ENCODE measurements around the gene ACSM2B. TPM values are rescaled to one million over a fixed set of nuclear protein-coding genes. Genes with fewer than 3 reads are reported as not detected.
"Not testable (repeated sequence)": the region's sequence is repeated elsewhere in the genome, so short reads cannot be mapped to it uniquely, and the experiment has no call there.

The ACSM2B gene
- total RNA-seq, 1 donor from 2014 or later: not detected

DNA sequence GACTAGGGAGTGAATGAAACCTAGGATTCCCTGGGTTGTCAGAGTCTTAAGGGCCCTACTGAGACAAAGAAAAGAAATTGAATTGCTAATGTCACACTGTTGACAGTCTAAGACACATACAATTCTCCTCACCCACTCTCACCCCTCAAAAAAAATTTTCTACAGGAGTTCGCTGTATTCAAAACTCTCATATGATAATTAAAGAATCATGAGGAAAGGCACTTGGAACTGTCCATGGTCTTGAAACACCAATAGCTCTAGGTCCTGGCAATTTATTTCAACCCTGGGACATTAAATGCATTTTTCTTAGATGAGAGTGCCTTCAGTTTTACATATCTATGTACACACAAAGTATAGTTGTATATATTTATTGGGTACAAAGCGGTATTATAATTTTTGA, 20.5 kb downstream of the ACSM2B start:
- H3K27me3 Mint-ChIP-seq (ENCODE audit: unreplicated experiment); H3K9me3 Mint-ChIP-seq (ENCODE audit: unreplicated experiment); DNase-seq; H3K36me3 Mint-ChIP-seq (ENCODE audit: unreplicated experiment); H3K27ac Mint-ChIP-seq (ENCODE audit: unreplicated experiment); H3K4me1 Mint-ChIP-seq (ENCODE audit: low read depth, unreplicated experiment); H3K4me3 Mint-ChIP-seq (ENCODE audit: unreplicated experiment): not testable (repeated sequence)

DNA sequence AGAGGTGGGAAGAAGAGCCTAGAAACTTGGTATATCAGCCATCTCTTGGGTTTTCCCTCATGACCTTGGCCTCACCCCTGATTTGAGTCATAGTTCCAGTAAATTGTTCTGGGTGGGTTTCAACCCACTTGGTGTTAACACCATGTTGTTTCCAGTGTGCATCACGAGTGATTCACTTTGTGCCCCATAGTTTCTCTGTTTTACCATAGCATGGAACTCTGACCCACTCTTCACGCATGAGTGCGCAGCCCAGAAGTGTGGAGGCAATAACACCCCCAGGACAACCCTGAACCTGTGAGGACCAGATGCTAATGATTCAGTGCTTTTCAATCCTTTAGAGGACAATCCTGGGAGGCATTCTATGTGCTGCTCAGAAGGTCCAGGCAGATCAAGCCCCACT, 21.5 kb downstream of the ACSM2B start:
- not testable (repeated sequence) for DNase-seq; H3K9me3 Mint-ChIP-seq (ENCODE audit: unreplicated experiment); H3K27ac Mint-ChIP-seq (ENCODE audit: unreplicated experiment); H3K4me3 Mint-ChIP-seq (ENCODE audit: unreplicated experiment); H3K4me1 Mint-ChIP-seq (ENCODE audit: low read depth, unreplicated experiment); H3K27me3 Mint-ChIP-seq (ENCODE audit: unreplicated experiment); H3K36me3 Mint-ChIP-seq (ENCODE audit: unreplicated experiment)

DNA sequence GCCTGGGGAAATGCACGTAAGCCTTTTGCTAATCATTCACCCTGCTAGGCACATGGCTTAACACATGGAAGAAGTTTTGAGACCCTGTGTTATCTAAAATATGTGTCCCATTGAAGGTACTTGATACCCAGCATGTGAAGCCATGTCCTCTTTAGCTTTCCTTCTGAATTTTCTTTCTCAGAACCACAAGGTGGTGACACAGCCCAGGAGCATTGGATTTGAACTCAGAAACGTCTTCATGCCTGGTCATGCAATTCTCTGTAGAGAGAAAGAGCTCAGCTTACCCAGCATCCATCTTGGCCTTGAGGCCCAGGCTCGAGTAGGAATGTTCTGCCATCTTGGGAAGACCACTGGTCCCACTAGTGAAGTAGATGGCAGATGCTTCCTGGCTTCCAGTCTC, 22.7 kb downstream of the ACSM2B start:
- H3K4me1 Mint-ChIP-seq (ENCODE audit: low read depth, unreplicated experiment); H3K4me3 Mint-ChIP-seq (ENCODE audit: unreplicated experiment); DNase-seq; H3K36me3 Mint-ChIP-seq (ENCODE audit: unreplicated experiment); H3K27me3 Mint-ChIP-seq (ENCODE audit: unreplicated experiment); H3K9me3 Mint-ChIP-seq (ENCODE audit: unreplicated experiment); H3K27ac Mint-ChIP-seq (ENCODE audit: unreplicated experiment): not testable (repeated sequence)

DNA sequence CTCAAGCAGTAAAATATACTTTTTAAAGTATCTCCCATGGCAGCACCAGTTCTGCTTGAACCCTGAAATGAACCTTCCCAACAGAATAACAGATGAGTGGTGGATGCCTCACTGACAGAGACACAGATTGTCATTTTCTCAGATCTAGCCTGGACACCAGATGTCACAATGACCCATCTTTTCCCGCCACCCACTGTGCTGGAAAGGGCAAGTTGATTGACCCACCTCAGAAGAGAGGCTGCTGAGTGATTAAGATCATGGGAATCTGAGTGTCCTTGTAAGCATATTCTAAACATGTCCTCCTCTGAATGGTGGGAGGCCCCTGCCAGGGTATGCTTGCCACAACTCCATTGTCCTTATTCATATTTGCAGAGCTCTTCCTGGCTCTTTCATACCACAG, 29.2 kb downstream of the ACSM2B start:
- H3K27ac Mint-ChIP-seq (ENCODE audit: unreplicated experiment); H3K9me3 Mint-ChIP-seq (ENCODE audit: unreplicated experiment); DNase-seq; H3K36me3 Mint-ChIP-seq (ENCODE audit: unreplicated experiment); H3K27me3 Mint-ChIP-seq (ENCODE audit: unreplicated experiment); H3K4me1 Mint-ChIP-seq (ENCODE audit: low read depth, unreplicated experiment); H3K4me3 Mint-ChIP-seq (ENCODE audit: unreplicated experiment): not testable (repeated sequence)

DNA sequence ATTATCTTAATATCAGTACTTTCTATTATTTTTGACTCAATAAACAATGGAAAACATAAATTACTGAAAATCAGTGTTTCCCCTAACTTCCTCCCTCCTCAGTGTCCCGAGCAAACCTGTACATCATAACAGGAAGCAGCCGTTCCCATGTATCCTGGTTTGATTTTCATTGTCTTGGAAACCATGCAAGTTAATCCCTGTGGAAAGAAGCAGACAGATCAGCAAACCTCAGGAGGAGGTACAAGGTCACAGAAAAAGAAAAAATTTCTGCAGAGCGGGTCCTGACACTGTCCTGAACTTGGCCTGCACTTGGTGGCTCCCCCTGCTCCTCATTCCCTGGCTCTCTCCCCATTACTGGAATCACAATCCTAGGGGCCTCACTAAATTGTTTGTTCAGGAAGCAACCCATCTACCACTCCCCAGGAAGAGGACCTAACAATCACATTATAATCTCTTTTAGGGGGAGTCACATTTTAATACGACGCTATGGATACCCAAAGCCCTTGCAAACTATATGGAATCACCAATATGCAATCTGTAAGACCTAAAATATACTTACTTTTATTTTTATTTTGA, 29.8 kb downstream of the ACSM2B start:
- H3K4me3 Mint-ChIP-seq (ENCODE audit: unreplicated experiment); H3K27me3 Mint-ChIP-seq (ENCODE audit: unreplicated experiment); H3K9me3 Mint-ChIP-seq (ENCODE audit: unreplicated experiment); H3K4me1 Mint-ChIP-seq (ENCODE audit: low read depth, unreplicated experiment); H3K27ac Mint-ChIP-seq (ENCODE audit: unreplicated experiment); H3K36me3 Mint-ChIP-seq (ENCODE audit: unreplicated experiment); DNase-seq: not testable (repeated sequence)

DNA sequence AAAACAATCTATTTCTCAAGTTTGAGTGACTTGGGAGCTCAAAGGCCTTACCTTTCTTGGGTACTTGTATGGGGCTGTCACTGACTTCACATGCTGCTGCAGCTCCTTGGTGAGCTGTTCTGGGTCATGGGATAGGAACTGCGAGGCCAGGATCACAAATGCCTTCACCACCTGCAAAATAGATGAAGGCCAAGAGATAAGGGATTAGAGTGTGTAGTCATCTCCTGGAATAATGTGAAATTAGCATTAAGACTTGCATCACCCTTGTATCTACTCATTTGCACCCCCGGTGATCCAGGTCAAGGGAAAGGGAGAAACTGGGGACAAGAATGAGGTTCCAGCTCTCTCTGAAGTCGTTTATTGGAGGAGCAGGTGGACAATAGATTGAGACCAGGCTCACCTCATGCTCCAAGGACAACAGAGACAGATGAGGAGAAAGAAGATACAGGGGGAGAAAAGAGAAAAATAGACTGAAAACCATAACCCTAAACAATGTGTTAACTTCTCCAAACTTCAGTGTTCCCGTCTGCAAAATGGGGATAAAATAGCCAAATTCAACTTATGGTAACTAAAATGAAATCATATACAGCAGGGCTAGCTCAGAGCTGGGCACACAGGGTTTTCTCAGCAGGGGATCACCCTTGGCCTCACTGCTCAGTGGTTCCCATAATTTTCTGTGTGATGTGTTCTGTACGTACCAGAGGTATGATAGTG, 35.4 kb downstream of the ACSM2B start:
- not testable (repeated sequence) for DNase-seq; H3K4me1 Mint-ChIP-seq (ENCODE audit: low read depth, unreplicated experiment); H3K9me3 Mint-ChIP-seq (ENCODE audit: unreplicated experiment); H3K27ac Mint-ChIP-seq (ENCODE audit: unreplicated experiment); H3K36me3 Mint-ChIP-seq (ENCODE audit: unreplicated experiment); H3K4me3 Mint-ChIP-seq (ENCODE audit: unreplicated experiment); H3K27me3 Mint-ChIP-seq (ENCODE audit: unreplicated experiment)

DNA sequence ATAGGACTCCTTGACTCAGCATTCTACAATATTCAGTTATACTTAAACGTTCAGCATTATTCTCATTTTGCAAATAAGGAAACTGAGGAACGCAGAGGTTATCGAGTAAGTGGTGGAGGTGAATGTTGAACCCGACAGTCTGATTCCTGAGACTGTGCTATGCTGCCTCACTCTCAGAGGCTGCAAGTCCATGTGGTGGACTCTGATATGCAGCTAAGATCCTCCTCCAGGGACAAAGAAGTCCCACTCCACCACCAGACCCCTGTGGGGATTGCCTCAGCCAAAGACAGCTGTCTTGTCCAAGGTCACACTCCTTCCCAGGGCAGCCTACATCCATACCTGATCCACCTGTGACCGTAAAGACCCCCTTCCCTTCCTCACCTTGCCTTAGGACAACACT, 37.5 kb downstream of the ACSM2B start:
- Mint-ChIP-seq H3K4me3 (ENCODE audit: unreplicated experiment) (no peak overlapping the region), H3K9me3 (ENCODE audit: unreplicated experiment) (no peaks in the 10 kb centered on the region), H3K27me3 (ENCODE audit: unreplicated experiment) (no peaks in the 10 kb centered on the region), H3K36me3 (ENCODE audit: unreplicated experiment) (no peaks in the 10 kb centered on the region), H3K4me1 (ENCODE audit: low read depth, unreplicated experiment) (no peaks in the 10 kb centered on the region), H3K27ac (ENCODE audit: unreplicated experiment) (no peak overlapping the region)
- TF ChIP-seq, protein P1, sequence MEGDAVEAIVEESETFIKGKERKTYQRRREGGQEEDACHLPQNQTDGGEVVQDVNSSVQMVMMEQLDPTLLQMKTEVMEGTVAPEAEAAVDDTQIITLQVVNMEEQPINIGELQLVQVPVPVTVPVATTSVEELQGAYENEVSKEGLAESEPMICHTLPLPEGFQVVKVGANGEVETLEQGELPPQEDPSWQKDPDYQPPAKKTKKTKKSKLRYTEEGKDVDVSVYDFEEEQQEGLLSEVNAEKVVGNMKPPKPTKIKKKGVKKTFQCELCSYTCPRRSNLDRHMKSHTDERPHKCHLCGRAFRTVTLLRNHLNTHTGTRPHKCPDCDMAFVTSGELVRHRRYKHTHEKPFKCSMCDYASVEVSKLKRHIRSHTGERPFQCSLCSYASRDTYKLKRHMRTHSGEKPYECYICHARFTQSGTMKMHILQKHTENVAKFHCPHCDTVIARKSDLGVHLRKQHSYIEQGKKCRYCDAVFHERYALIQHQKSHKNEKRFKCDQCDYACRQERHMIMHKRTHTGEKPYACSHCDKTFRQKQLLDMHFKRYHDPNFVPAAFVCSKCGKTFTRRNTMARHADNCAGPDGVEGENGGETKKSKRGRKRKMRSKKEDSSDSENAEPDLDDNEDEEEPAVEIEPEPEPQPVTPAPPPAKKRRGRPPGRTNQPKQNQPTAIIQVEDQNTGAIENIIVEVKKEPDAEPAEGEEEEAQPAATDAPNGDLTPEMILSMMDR (IDR thresholded peaks at IDR 0.05; ENCODE audit: partially characterized antibody, unreplicated experiment): no peak
- DNase-seq: no peak

DNA sequence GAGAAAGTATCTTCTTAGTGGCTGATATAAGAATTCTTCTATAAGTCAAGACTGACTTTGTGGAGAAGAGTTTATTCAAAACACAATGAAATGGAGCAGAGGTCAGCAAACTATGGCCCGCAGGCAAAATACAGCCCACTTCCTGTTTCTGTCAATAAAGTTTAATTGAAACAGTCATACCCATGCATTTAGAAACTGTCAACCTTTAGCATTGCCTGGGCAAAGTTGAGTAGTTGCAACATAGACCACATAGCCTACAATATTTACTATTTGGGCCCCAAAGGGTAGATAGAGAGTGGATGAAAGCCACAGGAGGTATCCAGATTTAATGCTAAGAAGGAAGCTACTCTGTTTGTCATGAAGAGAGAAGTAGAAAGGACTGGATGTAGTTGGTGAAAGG, 38.0 kb downstream of the ACSM2B start:
- Mint-ChIP-seq H3K36me3 (ENCODE audit: unreplicated experiment) (no peaks in the 10 kb centered on the region), H3K9me3 (ENCODE audit: unreplicated experiment) (no peaks in the 10 kb centered on the region)

DNA sequence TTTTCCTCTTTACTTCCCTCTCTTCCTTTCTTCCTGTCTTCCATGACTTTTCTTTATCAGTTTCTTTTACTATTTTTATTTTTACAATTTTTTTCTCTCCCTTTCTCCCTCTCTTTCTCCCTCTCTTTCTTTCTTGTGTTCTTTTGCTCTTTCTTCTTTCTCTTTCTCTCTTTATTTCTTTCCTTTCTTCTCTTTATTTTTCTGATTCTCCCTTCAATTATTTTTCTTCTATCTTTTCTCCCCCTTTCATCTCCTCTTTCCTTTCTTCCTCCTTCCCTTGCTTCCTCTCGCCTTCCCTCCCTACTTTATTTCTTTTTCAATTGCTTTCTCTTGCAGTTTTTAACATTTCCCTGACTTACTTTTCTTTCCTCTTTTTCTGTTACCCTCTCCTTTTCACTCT, 39.5 kb downstream of the ACSM2B start:
- H3K4me1 Mint-ChIP-seq (ENCODE audit: low read depth, unreplicated experiment); H3K27ac Mint-ChIP-seq (ENCODE audit: unreplicated experiment); H3K9me3 Mint-ChIP-seq (ENCODE audit: unreplicated experiment); H3K36me3 Mint-ChIP-seq (ENCODE audit: unreplicated experiment); H3K4me3 Mint-ChIP-seq (ENCODE audit: unreplicated experiment); DNase-seq; H3K27me3 Mint-ChIP-seq (ENCODE audit: unreplicated experiment): not testable (repeated sequence)

More for the DNA sequence above, 38.0 kb downstream of the ACSM2B start:
- TF ChIP-seq, protein P1 (IDR thresholded peaks at IDR 0.05; ENCODE audit: partially characterized antibody, unreplicated experiment): no peak
- no peak for DNase-seq
- no peaks in the 10 kb centered on the region for H3K27me3 Mint-ChIP-seq (ENCODE audit: unreplicated experiment)
- no peak overlapping the region for H3K4me3 Mint-ChIP-seq (ENCODE audit: unreplicated experiment)
- no peak overlapping the region for H3K27ac Mint-ChIP-seq (ENCODE audit: unreplicated experiment)
- no peaks in the 10 kb centered on the region for H3K4me1 Mint-ChIP-seq (ENCODE audit: low read depth, unreplicated experiment)

DNA sequence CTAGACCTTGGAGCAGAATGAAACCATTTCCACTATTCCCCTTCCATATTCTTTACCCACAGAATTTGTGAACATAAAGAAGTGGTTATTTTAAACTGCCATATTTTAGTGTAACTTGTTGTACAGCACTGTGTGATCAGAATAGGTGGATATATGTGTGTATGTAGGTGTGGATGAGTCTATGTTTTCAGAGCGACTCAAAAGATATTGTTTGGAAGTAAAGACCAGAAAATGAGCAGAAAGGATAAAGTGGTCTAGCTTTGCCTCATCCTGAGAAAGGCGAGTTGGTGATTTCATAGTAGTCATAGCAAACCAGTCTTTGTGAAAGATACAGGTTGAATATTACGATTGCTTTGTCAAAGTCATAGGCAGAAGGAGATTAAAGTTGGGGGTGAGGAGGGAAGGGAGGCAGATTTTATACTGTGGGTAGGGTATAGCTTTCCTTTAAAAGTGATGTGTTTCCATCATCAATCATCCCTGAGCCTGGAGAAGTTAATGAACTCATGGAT, 43.8 kb downstream of the ACSM2B start:
- not testable (repeated sequence) for H3K27me3 Mint-ChIP-seq (ENCODE audit: unreplicated experiment)

More for the DNA sequence above, 43.8 kb downstream of the ACSM2B start:
- H3K4me1 Mint-ChIP-seq (ENCODE audit: low read depth, unreplicated experiment); DNase-seq; H3K4me3 Mint-ChIP-seq (ENCODE audit: unreplicated experiment); H3K27ac Mint-ChIP-seq (ENCODE audit: unreplicated experiment); H3K9me3 Mint-ChIP-seq (ENCODE audit: unreplicated experiment); H3K36me3 Mint-ChIP-seq (ENCODE audit: unreplicated experiment): not testable (repeated sequence)
